SH-SY5Y (cell line): ENCODE data around the gene RNH1.

Source experiments
- GATA2 ChIP-seq: IDR thresholded peaks from 2 replicates; pipeline ENCODE4 v1.6.1; 2011; ENCODE audit warnings: mild to moderate bottlenecking, low read depth, low read length
- GATA3 ChIP-seq: IDR thresholded peaks from 2 replicates; pipeline ENCODE4 v1.6.1; 2011; ENCODE audit warnings: low read depth, mild to moderate bottlenecking, low read length, moderate library complexity

RNH1 gene

DNA sequence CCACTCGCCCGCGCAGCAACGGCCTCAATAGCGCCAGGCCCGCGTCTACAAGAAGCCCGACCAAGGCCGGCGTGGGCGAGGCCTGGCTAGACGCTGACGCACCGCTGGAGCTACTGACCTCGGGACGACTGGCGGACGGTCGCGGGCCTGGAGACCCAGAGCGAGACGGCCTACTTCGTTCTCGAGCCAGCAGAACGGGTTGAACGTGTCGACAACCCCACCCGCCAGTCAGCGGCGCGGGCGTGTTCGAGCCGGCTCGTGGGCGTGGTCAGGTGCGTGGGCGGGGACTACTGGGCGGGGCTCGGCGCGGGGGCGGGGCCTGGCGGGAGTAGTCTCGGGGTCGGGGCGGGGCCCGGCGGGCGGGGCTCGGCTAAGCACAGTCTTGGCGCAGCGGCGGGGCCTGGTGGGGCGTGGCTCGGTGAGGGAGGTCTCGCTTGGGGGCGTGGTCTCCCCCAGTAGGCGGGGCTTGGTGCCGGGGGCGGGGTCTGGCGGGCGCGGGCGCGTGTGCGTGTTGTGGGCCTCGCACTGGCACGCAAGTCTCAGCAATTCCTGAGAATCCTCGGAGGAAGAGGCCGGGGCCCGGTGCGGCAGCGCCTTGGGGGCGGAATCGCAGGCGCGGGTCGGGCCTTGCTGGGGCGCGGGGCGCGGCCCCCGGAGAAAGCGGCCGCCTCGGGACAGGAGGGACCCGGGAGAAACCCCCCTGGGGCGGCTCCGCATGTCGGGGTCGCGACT, at the start of gene RNH1:
TSS of gene RNH1 (minus strand) at position 248 of the 732 bp plus-strand sequence. CDS start 5,080 bp downstream, outside the sequence.
- TF ChIP-seq GATA2 (no peak), GATA3 (no peak)

DNA sequence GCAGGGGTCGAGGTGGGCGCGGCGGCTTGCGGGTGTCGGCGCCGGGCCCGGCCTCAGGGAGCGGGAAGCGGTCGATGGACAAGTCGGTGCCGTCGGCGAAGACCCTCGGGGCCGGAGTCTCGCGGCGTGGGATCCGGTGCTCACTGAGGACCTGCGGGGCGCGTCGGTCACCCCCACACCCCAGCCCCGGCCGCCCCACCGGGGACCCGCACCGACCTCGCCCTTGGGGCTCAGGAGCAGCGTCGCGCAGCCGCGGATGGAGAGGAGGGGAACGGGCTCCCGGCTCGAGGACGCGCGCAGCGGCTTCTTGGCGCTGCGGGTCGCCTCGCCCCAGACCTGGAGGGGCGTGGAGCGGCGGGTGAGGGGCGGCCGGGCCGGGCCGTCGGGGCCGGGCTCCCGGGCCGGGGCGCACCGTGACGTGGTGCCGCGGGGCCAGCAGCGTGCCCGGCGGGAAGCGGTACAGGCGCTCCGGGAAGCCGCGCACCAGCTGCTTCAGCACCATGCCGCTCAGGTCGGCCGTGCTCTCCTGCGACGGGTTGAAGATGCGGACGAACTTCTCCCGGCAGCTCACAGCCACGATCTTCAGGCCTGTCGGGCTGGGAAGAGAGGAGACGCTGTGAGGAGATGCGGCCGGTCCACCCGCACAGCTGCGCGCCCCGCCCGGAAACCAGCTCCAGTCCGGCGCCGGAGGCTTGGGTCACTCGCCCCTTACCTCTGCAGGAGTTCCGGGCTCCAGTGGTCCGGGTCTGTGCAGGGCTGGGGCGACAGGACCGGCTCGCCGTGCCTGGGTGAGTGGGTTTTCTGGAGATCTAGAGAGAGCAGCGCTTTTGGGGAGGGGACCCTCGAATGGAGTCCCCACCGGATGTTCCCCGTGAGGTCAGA, 49.0 kb upstream of the RNH1 start:
- TF ChIP-seq GATA2 (no peak), GATA3 (no peak)

GRCh38 chr11:555227-555779, 48.3 kb upstream of the RNH1 start:
- no peak for TF ChIP-seq GATA2
- TF ChIP-seq GATA3 = no peak

GRCh38 chr11:554428-555226, 47.6 kb upstream of the RNH1 start:
- TF ChIP-seq GATA2 (no peak), GATA3 (no peak)

DNA sequence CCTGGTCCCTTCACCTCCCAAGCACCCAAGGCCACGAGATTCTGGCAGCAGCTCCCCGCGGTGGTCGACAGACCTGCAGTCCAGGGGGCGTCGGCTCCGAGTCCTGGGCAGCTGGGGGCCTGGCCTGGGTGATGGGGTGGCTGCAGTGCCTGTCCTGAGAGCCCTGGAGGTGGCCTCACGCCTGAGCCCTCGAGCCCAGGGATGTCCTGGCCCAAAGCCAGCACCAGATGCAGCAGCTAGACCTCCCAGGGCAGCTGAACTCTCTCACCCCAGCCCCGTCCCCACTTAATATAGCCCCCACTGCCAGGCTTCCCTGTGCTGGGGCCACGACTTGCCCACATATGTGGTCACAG, 46.9 kb upstream of the RNH1 start:
- no peak for TF ChIP-seq GATA2
- no peak for TF ChIP-seq GATA3

DNA sequence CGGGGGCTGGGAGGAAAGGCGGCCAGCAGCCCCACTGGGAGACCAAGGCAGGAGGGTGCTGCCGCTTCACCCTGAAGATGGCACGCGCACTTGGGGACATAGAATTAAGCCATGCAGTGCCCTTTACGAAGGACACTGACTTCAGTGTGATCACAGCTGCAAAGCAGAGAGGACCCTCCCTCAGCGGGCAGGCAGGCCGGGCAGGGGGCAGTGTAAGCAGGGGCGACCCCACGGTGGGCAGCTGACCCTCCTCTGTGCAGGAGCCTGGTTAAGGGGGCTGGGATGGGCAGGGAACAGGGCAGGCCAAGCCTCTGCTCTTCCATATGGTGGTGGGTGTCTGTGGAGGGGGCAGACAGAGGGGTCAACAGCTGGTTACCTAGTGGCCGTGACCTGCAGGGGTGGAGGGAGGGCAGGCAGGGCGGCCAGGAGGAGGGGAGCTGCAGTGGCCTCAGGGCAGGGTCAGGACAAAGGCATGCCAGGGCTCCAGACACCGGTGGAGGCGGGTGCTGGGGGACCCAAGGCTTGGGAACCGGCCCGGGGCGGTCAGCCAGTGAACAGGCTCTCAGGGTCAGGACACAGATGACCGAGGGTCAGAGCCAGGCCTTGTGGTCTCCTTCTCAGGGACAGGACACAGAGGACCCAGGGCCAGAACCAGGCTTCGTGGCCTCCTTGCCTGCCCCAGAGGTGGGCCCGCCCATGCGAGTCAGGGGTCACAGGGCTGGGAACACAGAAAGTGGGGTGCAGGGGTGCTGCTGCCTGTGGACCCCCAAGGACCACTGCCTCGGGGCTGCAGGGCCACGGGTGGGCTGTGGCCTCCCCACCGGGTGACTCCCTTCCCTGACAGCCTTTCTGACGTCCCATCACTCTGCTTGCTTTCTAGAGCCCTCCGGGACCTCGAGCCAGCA, 46.3 kb upstream of the RNH1 start:
- no peak for TF ChIP-seq GATA3

- TF ChIP-seq GATA2 (no peak), GATA3 (no peak)
Measured at GRCh38 chr11:551596-551995, 44.6 kb upstream of the RNH1 start.

DNA sequence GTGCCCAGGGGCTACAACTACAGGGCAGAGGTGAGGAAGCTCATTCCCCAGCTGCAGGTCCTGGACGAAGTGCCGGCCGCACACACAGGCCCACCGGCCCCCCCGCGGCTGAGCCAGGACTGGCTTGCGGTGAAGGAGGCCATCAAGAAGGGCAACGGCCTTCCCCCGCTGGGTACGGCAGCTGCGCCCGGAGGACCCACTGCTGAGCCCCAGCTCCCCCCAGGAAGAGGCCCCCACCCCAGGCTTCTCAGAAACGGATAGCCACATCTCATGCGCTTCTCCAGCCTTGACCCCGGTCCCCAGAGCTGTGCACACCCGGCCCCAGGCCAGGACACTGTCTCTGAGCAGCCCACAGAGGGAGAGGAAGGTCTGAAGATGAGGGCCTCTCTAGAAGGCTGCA, 44.1 kb upstream of the RNH1 start:
- TF ChIP-seq GATA2 (no peak), GATA3 (no peak)

DNA sequence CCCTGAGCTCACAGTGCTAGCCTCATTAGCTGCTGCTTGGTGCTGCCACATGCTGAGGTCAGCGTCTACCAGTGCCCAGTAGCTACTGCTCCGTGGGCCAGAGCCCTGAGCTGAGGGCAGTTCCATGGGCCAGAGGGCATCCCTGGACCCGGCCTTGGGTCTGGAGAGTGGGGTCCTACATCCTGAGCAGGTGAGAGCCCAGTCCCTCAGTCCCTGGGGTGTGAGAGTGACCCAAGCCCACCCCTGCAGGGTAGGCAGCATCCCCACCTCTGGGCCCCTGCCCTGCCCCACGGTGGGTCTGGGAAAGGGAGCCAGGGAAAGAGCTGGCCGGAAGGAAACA, 43.7 kb upstream of the RNH1 start:
- no peak for TF ChIP-seq GATA2
- TF ChIP-seq GATA3 = no peak

GRCh38 chr11:550021-550745, 43.1 kb upstream of the RNH1 start:
- TF ChIP-seq GATA2 (no peak), GATA3 (no peak)

GRCh38 chr11:548700-549603, 41.9 kb upstream of the RNH1 start:
- TF ChIP-seq GATA2 (no peak), GATA3 (no peak)

DNA sequence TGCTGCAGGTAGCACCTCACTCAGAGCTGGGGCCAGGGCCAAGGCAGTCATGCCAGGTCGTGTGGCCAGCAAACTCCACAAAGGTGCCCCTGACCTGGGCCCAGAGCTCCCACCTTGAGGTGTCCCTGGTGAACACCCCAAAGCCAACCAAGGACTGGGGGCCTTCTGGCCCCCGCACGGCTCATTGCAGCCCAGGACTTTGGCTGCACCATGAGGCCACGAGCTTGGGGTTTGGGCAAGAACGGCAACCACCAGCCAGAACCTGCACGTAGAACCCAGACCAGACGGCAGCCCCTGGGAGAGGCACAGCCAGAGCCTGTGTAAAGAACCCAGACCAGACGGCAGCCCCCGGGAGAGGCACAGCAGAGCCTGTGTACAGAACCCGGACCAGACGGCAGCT, 38.1 kb upstream of the RNH1 start:
- TF ChIP-seq GATA2 (no peak), GATA3 (no peak)

DNA sequence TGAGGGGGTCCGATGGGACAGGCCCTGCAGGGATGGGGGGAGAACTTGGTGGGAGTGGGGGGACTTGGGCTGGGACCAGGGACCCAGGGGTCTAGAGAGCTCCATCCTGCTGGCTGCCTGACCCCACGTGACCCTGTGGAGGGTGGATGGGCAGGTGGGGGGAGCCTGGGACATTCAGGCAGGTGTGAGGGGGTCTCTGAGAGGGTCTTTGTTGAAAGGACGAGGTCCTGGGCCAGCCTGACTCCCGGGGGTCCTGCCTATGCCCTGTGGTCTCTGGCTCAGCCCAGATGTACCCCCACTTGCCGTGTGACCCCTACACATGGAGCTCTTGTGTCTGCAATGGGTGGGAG, 37.8 kb upstream of the RNH1 start:
- TF ChIP-seq GATA2 (no peak), GATA3 (no peak)
